Ecto neural progenitor cell (in vitro differentiated cells): Measurements from ENCODE around the gene SNRNP70.

ENCODE experiments used
- DNase-seq: peaks from one replicate; pipeline ENCODE4 v3.0.0-alpha.2; 2018; ENCODE audit warnings: low spot score

The SNRNP70 gene

GRCh38 chr19:49064768-49065611 is 20.3 kb upstream of the SNRNP70 start, which contains the start of gene NTF4:
NTF4 (minus strand) TSS chr19:49064818; CDS start chr19:49061997, 2,821 bp downstream.
- DNase-seq, result peak; percentile 86

- no peak for DNase-seq
These were observed 19.2 kb upstream of the SNRNP70 start for GRCh38 chr19:49065905-49066512.

GRCh38 chr19:49067554-49067953 is 17.7 kb upstream of the SNRNP70 start:
- no peak for DNase-seq

GRCh38 chr19:49069026-49069425 is 16.2 kb upstream of the SNRNP70 start:
- DNase-seq, result no peak

GRCh38 chr19:49070416-49070815 is 14.8 kb upstream of the SNRNP70 start:
- DNase-seq, result no peak

- peak; percentile 89 for DNase-seq
These were observed 13.2 kb upstream of the SNRNP70 start for GRCh38 chr19:49071860-49072547.

GRCh38 chr19:49073514-49074378 is 11.5 kb upstream of the SNRNP70 start:
- DNase-seq, result no peak

DNA sequence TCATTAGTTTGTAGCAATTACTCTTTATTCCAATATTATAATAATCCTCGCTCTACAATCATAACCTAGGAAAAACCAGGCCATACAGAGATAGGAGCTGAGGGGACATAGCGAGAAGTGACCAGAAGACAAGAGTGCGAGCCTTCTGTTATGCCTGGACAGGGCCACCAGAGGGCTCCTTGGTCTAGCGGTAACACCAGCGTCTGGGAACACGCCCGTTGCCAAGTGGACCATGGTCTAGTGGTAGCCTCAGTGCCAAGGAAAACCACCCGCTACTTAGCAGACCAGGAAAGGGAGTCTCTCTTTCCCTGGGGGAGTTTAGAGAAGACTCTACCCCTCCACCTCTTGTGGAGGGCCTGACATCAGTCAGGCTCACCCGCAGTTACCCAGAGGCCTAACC is 10.4 kb upstream of the SNRNP70 start:
- peak; percentile 64 for DNase-seq

DNA sequence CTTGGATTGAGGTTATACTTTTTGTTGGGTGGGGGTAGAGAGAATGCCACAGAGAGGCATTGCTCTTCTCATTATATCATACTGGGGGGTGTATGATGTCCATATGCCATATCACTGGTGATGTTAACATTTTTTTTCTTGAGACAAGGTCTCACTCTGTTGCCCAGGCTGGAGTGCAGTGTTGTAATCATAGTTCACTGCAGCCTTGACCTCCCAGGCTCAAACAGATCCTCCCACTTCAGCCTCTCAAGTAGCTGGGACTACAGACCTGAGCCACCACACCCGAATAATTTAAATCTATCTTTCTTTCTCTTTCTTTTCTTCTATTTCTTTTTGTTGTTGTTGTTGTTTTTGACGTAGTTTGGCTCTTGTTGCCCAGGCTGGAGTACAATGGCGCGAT is 4.9 kb upstream of the SNRNP70 start:
- DNase-seq, result no peak

DNA sequence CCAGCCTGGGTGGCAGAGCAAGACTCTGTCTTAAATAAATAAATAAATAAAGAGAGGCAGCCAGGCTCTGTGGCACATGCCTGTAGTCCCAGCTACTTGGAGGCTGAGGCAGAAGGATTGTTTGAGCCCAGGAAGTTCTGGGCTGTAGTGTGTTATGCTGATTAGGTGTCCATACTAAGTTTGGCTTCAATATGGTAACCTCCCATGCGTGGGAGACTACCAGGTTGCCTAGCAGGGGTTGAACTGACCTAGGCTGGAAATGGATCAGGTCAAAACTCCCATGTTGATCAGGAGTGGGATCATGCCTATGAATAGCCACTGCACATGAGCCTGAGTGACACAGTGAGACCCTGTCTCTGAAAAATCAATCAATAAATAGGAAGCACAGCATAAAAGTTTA is 4.0 kb upstream of the SNRNP70 start:
- no peak for DNase-seq

DNA sequence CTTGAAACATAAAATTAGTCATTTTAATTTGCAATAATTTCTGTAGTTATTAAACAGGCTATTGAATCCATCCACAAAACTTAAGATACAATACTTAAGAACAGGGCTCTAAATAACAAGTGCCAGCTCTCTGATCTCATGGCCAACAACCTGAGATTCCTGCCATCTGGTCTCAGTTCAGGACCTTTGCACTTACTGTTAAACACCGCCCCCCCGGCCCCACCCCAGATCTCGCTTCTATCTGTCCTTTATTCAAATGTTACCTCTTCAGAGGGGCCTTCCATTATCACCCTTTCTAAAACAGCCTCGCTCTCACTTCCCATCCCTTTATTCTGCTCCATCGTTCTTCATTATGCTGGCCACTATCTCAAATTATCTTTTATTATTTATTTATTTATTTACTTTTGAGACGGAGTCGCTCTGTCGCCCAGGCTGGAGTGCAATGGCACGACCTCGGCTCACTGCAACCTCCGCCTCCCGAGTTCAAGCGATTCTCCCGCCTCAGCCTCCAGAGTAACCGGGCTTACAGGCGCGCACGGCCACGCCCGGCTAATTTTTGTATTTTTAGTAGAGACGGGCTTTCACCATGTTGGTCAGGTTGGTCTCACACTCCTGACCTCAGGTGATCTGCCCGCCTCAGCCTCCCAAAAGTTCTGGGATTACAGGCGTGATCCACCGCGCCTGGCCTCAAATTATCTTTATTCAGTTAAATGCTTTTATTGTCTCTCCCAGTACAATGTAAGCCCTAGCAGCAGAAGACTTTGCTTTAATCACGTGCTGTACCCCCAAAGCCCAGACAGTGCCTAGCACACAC is 838 bp upstream of the SNRNP70 start:
- no peak for DNase-seq

- no peak for DNase-seq
These were observed 599 bp downstream of the SNRNP70 start for GRCh38 chr19:49085868-49086232.

DNA sequence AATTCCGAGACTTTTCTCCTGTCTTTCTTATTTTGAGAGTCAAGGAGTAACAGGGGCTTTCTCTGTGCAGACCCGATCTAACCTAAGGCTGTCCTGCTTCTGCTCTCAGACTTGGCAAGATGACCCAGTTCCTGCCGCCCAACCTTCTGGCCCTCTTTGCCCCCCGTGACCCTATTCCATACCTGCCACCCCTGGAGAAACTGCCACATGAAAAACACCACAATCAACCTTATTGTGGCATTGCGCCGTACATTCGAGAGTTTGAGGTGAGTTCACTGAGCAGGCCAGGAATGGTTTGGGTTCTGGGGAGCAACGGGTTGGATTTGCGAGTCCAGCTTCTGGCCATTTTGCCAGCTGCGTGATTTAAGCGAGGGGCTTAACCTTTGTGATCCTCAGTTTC is 1.0 kb downstream of the SNRNP70 start:
- DNase-seq, result no peak

DNA sequence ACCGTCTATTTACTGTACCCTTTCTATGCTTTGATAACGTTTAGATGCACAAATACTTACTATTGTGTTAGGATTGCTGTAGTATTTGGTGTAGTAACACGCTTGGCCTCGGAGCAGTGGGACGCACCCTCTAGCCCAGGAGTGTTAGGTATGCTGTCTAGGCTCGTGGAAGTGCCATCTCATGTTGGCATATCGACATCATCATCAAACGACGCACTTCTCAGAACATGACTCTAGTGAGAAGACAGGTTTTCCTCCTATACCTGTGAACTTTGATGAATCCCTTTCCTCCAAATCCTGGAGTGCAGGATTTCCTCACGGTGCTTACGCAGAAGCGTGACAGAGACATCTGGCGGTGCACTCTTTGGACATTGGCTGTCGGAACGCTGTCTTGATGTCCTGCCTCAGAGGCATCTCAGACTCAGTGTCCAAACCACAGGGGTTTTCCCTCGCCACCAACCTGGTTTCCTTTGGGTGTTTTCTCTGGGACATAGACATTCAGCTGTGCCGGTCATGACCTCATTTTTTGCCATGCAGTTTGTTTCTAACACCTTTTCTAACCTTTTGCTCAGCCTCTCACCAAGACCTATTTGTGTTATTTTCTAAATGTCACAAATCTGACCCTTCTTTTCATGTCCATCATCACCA is 6.3 kb downstream of the SNRNP70 start:
- no peak for DNase-seq

DNA sequence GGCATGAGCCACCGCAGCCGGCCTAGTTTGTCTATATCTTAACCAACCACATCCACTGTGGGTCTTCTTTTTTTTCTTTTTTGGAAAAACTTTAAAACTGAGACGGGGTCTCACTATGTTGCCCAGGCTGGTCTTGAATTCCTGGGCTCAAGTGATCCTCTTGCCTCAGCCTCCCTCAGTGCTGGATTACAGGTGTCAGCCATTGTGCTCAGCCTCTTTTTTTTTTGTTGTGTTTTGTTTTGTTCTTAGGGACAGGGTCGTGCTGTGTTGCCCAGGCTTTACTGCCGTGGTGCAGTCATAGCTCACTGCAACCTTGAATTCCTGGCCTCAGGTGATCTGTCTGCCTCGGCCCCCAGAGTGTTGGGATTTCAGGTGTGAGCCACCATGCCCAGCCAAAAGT is 7.4 kb downstream of the SNRNP70 start:
- DNase-seq, result no peak

- no peak for DNase-seq
These were observed 9.5 kb downstream of the SNRNP70 start for GRCh38 chr19:49094505-49095482.

DNA sequence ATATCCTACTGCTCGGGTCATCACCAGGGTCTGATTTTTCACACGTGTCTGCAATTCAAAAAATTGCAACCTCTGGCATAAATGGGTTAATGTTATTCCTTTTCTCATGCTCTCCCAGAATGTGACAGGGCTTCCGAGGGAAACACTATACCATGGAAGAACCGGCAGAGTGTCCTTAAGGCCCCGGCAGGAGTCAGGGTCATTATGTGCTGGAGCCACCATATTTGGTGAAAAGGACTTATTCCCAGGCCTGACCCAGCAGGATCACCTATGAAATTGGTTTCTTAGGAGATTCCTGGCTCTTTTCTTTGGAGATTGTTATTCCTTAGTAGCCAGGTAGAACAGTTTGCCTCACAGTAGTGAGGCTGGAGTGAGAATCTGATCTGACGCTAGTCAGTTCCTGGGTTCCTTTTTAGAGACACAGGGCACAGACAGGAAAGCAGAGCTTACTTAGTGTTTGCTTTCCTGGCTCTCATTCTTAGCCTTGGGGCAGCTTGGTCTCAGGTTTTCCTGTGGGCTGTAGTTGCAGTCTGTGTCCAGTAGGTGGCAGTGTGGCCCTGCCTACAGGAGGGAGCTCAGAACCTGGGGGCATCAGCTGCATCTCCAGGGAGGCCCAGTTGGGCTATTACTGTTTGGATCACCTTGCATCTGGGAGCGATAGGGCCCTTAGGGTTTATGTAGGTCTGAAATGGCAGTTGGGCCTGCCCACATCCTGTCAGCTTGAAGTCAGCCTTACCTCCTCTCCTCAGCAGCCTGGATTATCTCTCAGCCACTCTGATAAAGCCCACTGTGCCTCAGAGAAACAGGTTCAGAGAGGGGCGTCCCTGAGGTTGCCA is 12.4 kb downstream of the SNRNP70 start:
- peak; percentile 85 for DNase-seq

- DNase-seq, result no peak
These were observed 13.5 kb downstream of the SNRNP70 start for GRCh38 chr19:49098795-49099194.

GRCh38 chr19:49101160-49101559 is 15.9 kb downstream of the SNRNP70 start:
- no peak for DNase-seq
